Endothelial cell of hepatic sinusoid (primary cell): Measurements from ENCODE around the gene POSTN.
"Not testable (repeated sequence)": the region's sequence is repeated elsewhere in the genome, so short reads cannot be mapped to it uniquely, and the experiment has no call there.

Source experiments
- in situ Hi-C: cut with HindIII; loops from 2 replicates; pipeline ENCODE4 v1.10.0; 2017; ENCODE audit warnings: low sequenced_read_pairs

POSTN gene

GRCh38 chr13:37601648-37602440, 3.3 kb upstream of the POSTN start:
- in situ Hi-C loops: loop anchor here (10.0 kb wide), 1 partner anchor 497 kb away; the partner anchor contains the start of gene CSNK1A1L

DNA sequence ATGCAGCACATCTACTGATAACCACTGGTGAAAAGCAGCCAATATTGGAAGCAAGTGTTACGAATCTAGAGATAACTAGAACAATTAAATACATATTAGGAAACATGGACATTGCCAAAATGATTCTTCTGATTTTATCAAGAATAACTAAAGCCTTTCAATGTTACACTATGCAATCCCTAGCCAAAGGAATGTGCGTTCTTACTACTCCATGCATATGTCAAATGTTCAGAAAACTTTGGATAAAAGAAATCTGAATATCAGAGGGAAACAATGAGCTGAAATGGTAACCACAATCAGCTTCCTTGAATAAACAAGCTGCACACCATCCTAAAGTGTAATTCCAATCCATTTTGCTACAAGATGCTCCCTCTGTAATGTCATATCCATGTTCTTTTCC, 951 bp upstream of the POSTN start:
- in situ Hi-C loops: no loop called here

GRCh38 chr13:37597477-37598025, 1.0 kb downstream of the POSTN start:
- in situ Hi-C loops: no loop called here

DNA sequence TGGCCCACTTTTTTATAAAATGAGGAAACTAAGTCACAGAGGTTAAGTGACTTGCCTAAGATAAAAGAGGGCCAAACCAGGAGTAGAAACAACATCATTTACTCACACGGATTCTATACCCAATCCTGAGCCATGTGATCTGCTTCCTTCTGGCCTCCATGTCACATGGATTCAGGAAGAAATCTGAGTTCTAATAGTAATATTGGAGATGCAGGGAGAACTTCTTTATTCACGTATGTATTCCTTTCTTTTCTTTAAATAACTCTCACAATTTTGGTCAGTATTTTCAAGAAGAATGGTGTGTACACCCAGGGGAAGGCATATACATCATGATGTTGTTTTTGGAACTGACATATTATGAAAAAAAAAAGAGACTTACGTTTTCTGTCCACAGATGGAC, 1.8 kb downstream of the POSTN start:
- in situ Hi-C loops: no loop called here

GRCh38 chr13:37595162-37595561, 3.4 kb downstream of the POSTN start:
- in situ Hi-C loops: no loop called here

GRCh38 chr13:37594550-37594949, 4.0 kb downstream of the POSTN start:
- in situ Hi-C loops: no loop called here

DNA sequence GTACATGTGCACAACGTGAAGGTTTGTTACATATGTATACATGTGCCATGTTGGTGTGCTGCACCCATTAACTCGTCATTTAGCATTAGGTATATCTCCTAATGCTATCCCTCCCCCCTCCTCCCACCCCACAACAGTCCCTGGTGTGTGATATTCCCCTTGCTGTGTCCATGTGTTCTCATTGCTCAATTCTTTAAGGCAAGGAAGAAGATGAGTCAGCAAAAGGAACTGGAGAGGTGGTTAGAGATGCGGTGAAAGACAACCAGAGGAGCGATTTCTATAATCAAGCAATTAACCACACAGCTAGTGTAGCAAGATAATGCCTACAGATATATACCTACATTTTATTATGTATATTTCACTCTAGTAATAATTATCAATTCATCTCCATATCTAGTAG, 9.2 kb downstream of the POSTN start:
- in situ Hi-C loops: not testable (repeated sequence)

DNA sequence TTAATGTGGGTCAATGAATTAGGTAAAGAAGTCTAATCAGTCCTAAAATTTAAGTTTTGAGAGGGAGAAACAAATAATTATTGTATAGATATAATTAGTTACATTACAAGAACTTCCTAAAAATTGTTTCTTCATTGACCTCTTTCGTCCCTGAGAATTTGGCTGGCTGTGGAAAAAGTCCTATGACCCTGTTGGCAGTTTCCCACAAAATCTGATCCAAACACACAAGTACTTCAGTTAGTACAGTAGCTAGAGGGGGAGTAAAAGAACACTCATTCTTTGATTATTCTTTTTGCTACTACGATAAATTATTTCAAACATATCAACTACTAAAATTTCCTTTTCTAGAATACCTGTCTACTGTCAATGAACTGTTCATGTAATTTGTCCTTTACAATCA, 11.3 kb downstream of the POSTN start:
- in situ Hi-C loops: no loop called here

DNA sequence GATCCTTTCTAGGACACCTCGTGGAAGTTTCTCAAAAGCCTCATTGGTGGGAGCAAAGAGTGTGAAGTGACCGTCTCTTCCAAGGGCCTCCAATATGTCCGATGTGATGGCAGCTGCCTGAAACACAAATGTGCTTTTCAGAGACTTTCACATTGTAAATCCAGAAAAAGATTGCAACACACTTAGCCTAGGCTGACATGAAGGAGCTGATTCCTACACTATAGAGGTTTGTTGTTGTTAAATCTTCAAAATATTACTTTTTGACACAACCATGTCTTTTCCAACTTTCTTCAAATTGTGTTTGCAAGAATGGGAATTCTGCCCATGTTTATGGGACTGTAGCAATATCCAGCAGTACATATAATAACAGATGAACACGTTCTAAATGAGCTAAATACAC, 12.4 kb downstream of the POSTN start:
- in situ Hi-C loops: no loop called here

DNA sequence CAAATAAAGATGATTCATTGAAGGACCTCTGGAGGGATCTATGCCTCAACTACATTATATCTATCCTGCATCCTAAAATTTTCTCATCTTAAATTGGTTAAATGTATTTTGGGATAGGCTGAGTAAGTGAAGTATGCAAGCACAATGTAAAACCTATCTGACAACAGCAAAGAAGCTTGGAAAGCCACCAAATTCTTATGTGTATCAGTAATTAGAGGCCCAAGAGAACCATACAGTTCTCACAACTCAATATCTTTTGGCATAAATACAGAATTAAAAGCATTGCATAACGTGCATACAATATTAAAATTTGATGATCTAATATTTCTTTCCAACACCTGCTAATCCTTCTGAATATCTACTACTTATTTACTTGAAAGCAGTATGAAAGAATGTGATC, 13.0 kb downstream of the POSTN start:
- in situ Hi-C loops: no loop called here

DNA sequence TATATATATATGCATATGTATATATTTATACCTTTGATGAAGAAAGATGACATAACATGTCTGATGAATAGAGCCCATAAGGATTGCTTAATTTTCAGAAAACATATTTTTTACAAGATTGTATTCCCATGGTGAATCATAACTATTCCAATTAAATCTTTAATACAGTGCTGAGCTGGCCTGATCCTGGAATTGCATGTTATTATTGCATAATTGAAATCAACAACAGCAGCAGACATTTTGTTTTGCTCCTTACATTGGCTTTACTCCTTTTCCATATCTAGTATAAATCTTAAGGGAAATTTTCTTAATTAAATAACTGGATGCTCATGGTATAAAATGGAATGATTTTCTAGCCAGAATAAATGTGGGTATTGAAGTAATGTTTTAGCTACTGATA, 22.0 kb downstream of the POSTN start:
- in situ Hi-C loops: no loop called here

GRCh38 chr13:37565425-37565824, 33.1 kb downstream of the POSTN start:
- in situ Hi-C loops: no loop called here

GRCh38 chr13:37561031-37561430, 37.5 kb downstream of the POSTN start:
- in situ Hi-C loops: no loop called here

- in situ Hi-C loops: no loop called here
These were observed 38.0 kb downstream of the POSTN start for GRCh38 chr13:37560526-37560925.

GRCh38 chr13:37558766-37559165, 39.8 kb downstream of the POSTN start:
- in situ Hi-C loops: not testable (repeated sequence)

GRCh38 chr13:37546087-37546486, 52.5 kb downstream of the POSTN start:
- in situ Hi-C loops: no loop called here

GRCh38 chr13:37544995-37545394, 53.6 kb downstream of the POSTN start:
- in situ Hi-C loops: no loop called here

GRCh38 chr13:37539976-37540605, 58.5 kb downstream of the POSTN start:
- in situ Hi-C loops: no loop called here

DNA sequence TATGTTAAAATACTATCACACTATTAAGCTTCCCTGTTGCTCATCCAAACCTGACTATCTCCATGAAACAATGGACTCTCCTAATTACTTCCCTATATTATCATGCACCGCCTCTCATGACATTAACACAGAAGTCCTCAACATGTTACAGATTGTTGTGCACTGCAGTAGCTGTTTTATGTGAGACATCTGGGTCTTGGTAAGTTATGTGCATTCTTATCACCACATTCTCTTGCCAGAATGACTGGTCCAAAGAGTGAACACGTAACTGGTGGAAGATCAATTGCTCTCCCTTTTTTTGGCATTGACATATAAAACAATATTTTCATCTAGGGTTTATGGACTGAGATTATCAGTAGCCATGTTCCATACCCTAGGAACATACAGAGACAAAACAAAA, 59.4 kb downstream of the POSTN start:
- in situ Hi-C loops: no loop called here

DNA sequence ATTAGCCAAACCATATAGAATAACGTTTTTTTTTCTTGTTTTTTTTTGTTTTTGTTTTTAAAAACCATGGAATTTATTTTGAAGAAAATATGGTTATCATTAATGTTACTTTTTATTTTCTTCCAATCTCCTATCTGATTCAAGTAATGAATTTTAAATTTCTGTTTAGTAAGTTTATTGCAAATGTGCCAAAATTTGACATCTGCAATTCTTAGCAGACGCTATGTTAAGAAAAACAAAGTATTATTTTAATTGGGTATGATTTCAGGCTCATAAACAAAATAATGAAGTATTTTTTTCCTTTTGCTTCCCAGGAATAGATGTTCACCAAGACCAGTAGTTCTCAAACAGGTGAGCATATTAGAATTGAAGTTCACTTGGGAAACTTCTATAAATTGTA, 63.1 kb downstream of the POSTN start:
- in situ Hi-C loops: no loop called here

- in situ Hi-C loops: no loop called here
These were observed 63.9 kb downstream of the POSTN start for GRCh38 chr13:37534676-37535075.

GRCh38 chr13:37534181-37534580, 64.4 kb downstream of the POSTN start:
- in situ Hi-C loops: no loop called here
